OCI-LY3 (cell line): ENCODE data around the gene EMC9.

Source experiments
- EZH2phosphoT487 ChIP-seq: fragments of 200-600 bp; shearing (Covaris generic); IDR thresholded peaks from 2 replicates; pipeline ENCODE4 v1.6.1; 2018; ENCODE audit warnings: antibody characterized with exemption, mixed run types, low read depth
- TF ChIP-seq, protein P1 (sequence below): fragments of 200-600, 300-600 bp; sonication (generic); IDR thresholded peaks from 2 replicates; pipeline ENCODE4 v1.5.1; 2014; ENCODE audit warnings: antibody characterized with exemption, low read length, low read depth

DNA sequence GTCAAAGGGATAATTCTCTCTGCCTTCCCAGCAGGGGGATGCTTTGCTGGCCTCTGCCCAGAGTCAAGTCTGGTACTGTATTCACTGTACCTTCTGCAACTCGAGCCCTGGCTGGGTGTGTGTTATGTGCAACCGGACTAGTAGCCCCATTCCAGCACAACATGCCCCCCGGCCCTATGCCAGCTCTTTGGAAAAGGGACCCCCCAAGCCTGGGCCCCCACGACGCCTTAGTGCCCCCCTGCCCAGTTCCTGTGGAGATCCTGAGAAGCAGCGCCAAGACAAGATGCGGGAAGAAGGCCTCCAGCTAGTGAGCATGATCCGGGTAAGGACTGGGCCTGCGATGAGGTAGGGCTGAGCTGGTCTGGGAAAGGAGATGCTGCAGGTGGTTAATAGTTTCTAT, 9.2 kb upstream of the EMC9 start:
- TF ChIP-seq, protein P1, sequence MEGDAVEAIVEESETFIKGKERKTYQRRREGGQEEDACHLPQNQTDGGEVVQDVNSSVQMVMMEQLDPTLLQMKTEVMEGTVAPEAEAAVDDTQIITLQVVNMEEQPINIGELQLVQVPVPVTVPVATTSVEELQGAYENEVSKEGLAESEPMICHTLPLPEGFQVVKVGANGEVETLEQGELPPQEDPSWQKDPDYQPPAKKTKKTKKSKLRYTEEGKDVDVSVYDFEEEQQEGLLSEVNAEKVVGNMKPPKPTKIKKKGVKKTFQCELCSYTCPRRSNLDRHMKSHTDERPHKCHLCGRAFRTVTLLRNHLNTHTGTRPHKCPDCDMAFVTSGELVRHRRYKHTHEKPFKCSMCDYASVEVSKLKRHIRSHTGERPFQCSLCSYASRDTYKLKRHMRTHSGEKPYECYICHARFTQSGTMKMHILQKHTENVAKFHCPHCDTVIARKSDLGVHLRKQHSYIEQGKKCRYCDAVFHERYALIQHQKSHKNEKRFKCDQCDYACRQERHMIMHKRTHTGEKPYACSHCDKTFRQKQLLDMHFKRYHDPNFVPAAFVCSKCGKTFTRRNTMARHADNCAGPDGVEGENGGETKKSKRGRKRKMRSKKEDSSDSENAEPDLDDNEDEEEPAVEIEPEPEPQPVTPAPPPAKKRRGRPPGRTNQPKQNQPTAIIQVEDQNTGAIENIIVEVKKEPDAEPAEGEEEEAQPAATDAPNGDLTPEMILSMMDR, result no peak
- no peak for TF ChIP-seq EZH2phosphoT487
